ENCODE measurements around the gene HOXB5. TPM values are rescaled to one million over a fixed set of nuclear protein-coding genes. Genes with fewer than 3 reads are reported as not detected.
A peak's percentile ranks its signal among the peaks of the same experiment; 100 is the strongest.

HOXB5 gene
- total RNA-seq, 4 donors from 2014 or later, result 0.15 to 0.55 TPM; not detected in 2

- TF ChIP-seq CTCF (IDR thresholded peaks at IDR 0.05), result no peak
- TF ChIP-seq POLR2A (IDR thresholded peaks at IDR 0.05), result no peak
- 67 to 74% methylated on average over 6 of the region's 6 CpGs for WGBS, 2 donors
- DNase-seq (ENCODE audit: low spot score in 2 of 2), result no peak
- intact Hi-C loops (cut with DNase I; ENCODE audit: low total_unique reads), result no loop called here
- H3K4me3 ChIP-seq (ENCODE audit: low read depth, poor library complexity, severe bottlenecking), result no peak overlapping the region
Measured at GRCh38 chr17:48639982-48640857, 46.6 kb upstream of the HOXB5 start.

GRCh38 chr17:48639136-48639535 is 45.6 kb upstream of the HOXB5 start:
- no peak for DNase-seq (ENCODE audit: low spot score in 2 of 2)
- 52 to 56% methylated on average over 5 of the region's 5 CpGs for WGBS, 2 donors
- H3K4me3 ChIP-seq (ENCODE audit: low read depth, poor library complexity, severe bottlenecking), result no peak overlapping the region
- intact Hi-C loops (cut with DNase I; ENCODE audit: low total_unique reads), result no loop called here
- TF ChIP-seq CTCF (IDR thresholded peaks at IDR 0.05) (no peak), POLR2A (IDR thresholded peaks at IDR 0.05) (no peak)

- intact Hi-C loops (cut with DNase I; ENCODE audit: low total_unique reads), result no loop called here
- 41 to 51% methylated on average over 18 of the region's 18 CpGs for WGBS, 2 donors
- H3K4me3 ChIP-seq (ENCODE audit: low read depth, poor library complexity, severe bottlenecking), result no peak overlapping the region
- no peak for DNase-seq (ENCODE audit: low spot score in 2 of 2)
- TF ChIP-seq CTCF (IDR thresholded peaks at IDR 0.05) (no peak), POLR2A (IDR thresholded peaks at IDR 0.05) (no peak)
Measured at GRCh38 chr17:48637323-48638260, 44.0 kb upstream of the HOXB5 start.

- intact Hi-C loops (cut with DNase I; ENCODE audit: low total_unique reads), result no loop called here
- H3K4me3 ChIP-seq (ENCODE audit: low read depth, poor library complexity, severe bottlenecking), result no peak overlapping the region
- DNase-seq (ENCODE audit: low spot score in 2 of 2), result peak in 1 of 2 donors; percentile 92
- TF ChIP-seq POLR2A (IDR thresholded peaks at IDR 0.05) (no peak), CTCF (IDR thresholded peaks at IDR 0.05) (no peak)
- 5 to 6% methylated on average over 38 of the region's 39 CpGs for WGBS, 2 donors
Measured at GRCh38 chr17:48636177-48637018, 42.8 kb upstream of the HOXB5 start.

- intact Hi-C loops (cut with DNase I; ENCODE audit: low total_unique reads), result no loop called here
- no peak for DNase-seq (ENCODE audit: low spot score in 2 of 2)
- no peak for TF ChIP-seq POLR2A (IDR thresholded peaks at IDR 0.05)
- no peak for TF ChIP-seq CTCF (IDR thresholded peaks at IDR 0.05)
- no peak overlapping the region for H3K4me3 ChIP-seq (ENCODE audit: low read depth, poor library complexity, severe bottlenecking)
- WGBS, 2 donors, result 56 to 62% methylated on average over 20 of the region's 20 CpGs
Measured at GRCh38 chr17:48634493-48635208, 41.1 kb upstream of the HOXB5 start.
